SJCRH30 (cell line): ENCODE measurements around the gene TBC1D19. TPM values are rescaled to one million over a fixed set of nuclear protein-coding genes. Genes with fewer than 3 reads are reported as not detected.
"Not testable (repeated sequence)": the region's sequence is repeated elsewhere in the genome, so short reads cannot be mapped to it uniquely, and the experiment has no call there.

Experiments used
- DNase-seq, 2 experiments: peaks; one replicate each; pipeline ENCODE4 v3.0.0-alpha.2; 2015 to 2020
- H3K27ac ChIP-seq: fragments of 250-450 bp; sonication (Bioruptor Pico); 2 replicates; pipeline ENCODE4 v1.5.1; 2020; ENCODE audit warnings: mild to moderate bottlenecking, moderate library complexity
- H3K27me3 ChIP-seq: fragments of 250-450 bp; sonication (Bioruptor Pico); 2 replicates; pipeline ENCODE4 v1.5.1; 2020; ENCODE audit warnings: mild to moderate bottlenecking, moderate library complexity
- H3K36me3 ChIP-seq: fragments of 250-450 bp; sonication (Bioruptor Pico); 2 replicates; pipeline ENCODE4 v1.5.1; 2020; ENCODE audit warnings: mild to moderate bottlenecking, moderate library complexity
- H3K4me1 ChIP-seq: fragments of 250-450 bp; sonication (Bioruptor Pico); 2 replicates; pipeline ENCODE4 v1.5.1; 2020; ENCODE audit warnings: mild to moderate bottlenecking, moderate library complexity
- H3K4me3 ChIP-seq: fragments of 250-450 bp; sonication (Bioruptor Pico); 2 replicates; pipeline ENCODE4 v1.5.1; 2020; ENCODE audit warnings: mild to moderate bottlenecking, moderate library complexity
- H3K9me3 ChIP-seq: fragments of 250-450 bp; sonication (Bioruptor Pico); replicated peaks from 2 replicates; pipeline ENCODE4 v1.5.1; 2020; ENCODE audit warnings: mild to moderate bottlenecking, moderate library complexity
- total RNA-seq: library from RNA; depleted of rRNA; stranded (reverse); fragments of >200 nt; shearing (Covaris generic); gene quantifications from 2 replicates; pipeline ENCODE4 v1.2.3, GENCODE V29; 2014

TBC1D19 gene
- total RNA-seq, 1 experiment from 2014 or later: 12.5 TPM

DNA sequence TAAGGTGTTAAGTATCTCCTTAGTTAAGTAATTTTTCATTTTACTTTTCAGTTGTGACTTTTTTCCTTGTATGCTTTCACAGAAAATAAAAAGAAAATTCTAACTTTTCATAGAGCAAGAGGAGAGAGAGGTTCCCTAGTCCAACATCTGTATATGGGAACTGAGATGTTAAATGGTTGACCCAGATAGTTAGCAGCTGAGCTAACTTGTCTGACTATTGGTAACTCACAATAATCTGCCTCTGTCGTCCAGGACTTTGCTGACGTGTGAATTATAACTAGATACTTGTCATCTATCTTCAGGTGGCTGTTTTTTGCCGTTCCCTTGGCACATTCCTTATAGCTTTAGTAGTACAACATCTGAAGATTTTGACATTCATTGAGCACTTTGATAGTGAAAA lies 29.9 kb downstream of the TBC1D19 start:
- Histone ChIP-seq H3K36me3 (no peaks in the 10 kb centered on the region), H3K27ac (no peak overlapping the region), H3K4me1 (no peaks in the 10 kb centered on the region), H3K27me3 (no peaks in the 10 kb centered on the region), H3K4me3 (no peak overlapping the region), H3K9me3 (no peaks in the 10 kb centered on the region)
- DNase-seq: no peak

DNA sequence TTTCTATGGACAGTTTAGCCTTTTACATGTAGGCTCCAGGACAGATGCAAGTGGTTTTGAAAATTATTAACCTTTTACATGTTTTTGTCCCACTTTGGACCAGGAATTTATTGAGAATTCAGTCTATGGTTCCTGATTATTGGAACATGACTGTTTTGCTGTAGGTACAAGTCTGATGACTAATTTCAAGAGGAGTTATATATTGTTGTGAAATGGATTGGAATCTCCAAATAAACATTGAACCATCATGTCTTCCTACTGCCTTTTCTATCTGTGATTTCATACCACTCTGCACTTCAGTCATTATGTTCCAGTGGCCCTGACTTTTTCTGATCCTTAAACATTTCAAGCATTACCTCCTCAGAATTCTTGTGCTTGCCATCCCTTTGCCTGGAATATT lies 35.9 kb downstream of the TBC1D19 start:
- no peaks in the 10 kb centered on the region for H3K36me3 ChIP-seq
- H3K4me1 ChIP-seq: no peaks in the 10 kb centered on the region
- no peak overlapping the region for H3K27ac ChIP-seq
- H3K9me3 ChIP-seq: no peaks in the 10 kb centered on the region
- no peak overlapping the region for H3K4me3 ChIP-seq
- no peaks in the 10 kb centered on the region for H3K27me3 ChIP-seq
- no peak for DNase-seq

DNA sequence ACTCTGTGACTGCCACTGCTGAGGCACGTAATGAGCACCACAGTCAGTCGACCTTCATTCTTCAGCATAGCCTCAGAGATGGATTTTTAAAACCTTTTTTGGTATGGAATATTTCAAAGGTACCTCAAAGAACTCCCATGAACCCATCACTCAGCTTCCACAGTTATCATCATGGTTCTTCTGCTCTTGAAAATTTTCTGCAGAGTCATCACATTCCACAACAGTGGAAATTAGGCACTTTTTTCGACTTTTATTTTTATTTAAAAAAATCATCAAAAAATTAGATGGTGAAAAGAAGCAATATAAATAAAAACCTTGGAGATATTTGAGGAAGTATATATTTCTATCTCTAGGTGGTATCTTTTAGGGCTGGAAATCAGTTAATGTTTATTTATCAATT lies 37.5 kb downstream of the TBC1D19 start:
- H3K4me3 ChIP-seq: no peak overlapping the region
- H3K4me1 ChIP-seq: no peaks in the 10 kb centered on the region
- no peaks in the 10 kb centered on the region for H3K9me3 ChIP-seq
- DNase-seq: no peak
- H3K27me3 ChIP-seq: no peaks in the 10 kb centered on the region
- H3K36me3 ChIP-seq: no peaks in the 10 kb centered on the region
- no peak overlapping the region for H3K27ac ChIP-seq

DNA sequence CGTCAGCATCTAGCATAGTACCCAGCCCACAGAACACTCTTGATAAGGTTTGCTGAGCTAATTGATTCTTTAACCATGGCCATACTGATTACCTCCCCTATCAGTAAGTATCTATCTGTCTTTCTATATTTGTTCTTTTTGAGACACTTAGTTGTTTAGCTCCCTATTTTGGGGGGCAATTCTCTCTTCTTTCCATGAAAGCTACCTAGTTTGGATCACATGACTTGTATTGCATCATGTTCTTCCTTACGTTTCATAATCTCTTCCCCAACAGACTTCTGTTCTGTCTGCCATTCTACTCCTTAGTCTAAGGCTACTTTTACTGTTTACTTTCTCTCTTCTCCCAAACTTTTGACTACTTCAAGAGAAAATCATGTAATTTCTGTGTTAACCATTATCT lies 39.0 kb downstream of the TBC1D19 start:
- H3K9me3 ChIP-seq: peaks cover 5% of the 10 kb centered on the region; the same call in 1 of the 2 replicates
- H3K36me3 ChIP-seq: no peaks in the 10 kb centered on the region
- no peak overlapping the region for H3K4me3 ChIP-seq
- no peak overlapping the region for H3K27ac ChIP-seq
- no peaks in the 10 kb centered on the region for H3K27me3 ChIP-seq
- no peaks in the 10 kb centered on the region for H3K4me1 ChIP-seq
- DNase-seq: no peak

DNA sequence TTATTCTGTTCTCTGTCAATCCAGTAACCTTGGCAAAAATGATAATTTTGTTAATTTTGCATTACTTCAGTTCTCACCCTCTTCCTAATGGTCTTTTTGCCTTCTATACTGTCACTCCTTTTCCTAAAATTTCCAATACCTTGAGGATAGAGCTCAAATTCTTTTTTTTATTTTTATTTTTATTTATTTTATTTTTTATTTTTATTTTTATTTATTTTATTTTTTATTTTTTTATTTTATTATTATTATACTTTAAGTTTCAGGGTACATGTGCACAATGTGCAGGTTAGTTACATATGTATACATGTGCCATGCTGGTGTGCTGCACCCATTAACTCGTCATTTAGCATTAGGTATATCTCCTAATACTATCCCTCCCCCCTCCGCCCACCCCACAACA lies 42.8 kb downstream of the TBC1D19 start:
- H3K27ac ChIP-seq, H3K27me3 ChIP-seq, H3K4me1 ChIP-seq, H3K36me3 ChIP-seq, H3K4me3 ChIP-seq, DNase-seq, H3K9me3 ChIP-seq: not testable (repeated sequence)

DNA sequence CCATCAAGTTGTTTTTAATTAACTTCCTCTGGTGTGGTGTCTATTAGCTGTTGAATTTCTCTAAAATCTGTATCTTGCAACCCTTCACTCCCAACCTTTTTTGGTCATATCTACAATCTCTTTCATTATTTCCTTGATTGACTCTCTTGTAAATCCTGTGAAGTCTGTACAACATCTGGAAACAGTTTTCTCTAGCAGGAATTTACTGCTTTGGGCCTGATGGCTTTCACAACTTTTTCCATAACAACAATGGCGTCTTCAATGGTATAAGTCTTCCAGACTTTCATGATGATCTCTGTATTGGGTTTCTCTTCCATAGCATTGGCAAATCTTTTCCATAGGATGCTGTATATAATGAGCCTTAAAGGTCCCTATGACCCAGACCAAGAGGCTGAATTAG lies 49.0 kb downstream of the TBC1D19 start:
- peaks cover 4% of the 10 kb centered on the region; the same call in 1 of the 2 replicates for H3K9me3 ChIP-seq
- no peaks in the 10 kb centered on the region for H3K27me3 ChIP-seq
- H3K4me3 ChIP-seq: no peak overlapping the region
- H3K36me3 ChIP-seq: no peaks in the 10 kb centered on the region
- no peak overlapping the region for H3K27ac ChIP-seq
- DNase-seq: no peak
- H3K4me1 ChIP-seq: no peaks in the 10 kb centered on the region

DNA sequence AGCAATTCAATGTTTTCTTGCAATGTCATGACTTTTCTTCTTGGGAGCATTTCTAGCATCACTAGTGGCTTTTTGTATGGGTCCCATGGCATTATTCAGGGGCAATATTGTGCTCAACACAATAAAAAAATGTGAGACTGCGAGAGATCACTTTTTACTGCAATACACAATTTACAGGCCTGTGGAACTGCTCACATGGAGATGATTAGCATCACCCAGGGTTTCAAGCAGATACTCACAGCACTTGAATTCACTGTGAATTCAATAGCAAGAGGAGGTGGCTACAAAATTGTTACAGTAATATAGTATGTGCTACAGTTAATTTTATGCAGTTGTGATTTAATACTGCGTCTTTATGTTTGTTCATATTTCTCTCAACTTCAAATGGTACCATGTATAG lies 50.4 kb downstream of the TBC1D19 start:
- H3K9me3 ChIP-seq: no peaks in the 10 kb centered on the region
- H3K36me3 ChIP-seq: no peaks in the 10 kb centered on the region; the same call in 1 of the 2 replicates
- no peak for DNase-seq
- no peak overlapping the region for H3K4me3 ChIP-seq
- H3K4me1 ChIP-seq: no peaks in the 10 kb centered on the region
- H3K27ac ChIP-seq: no peak overlapping the region
- H3K27me3 ChIP-seq: no peaks in the 10 kb centered on the region

DNA sequence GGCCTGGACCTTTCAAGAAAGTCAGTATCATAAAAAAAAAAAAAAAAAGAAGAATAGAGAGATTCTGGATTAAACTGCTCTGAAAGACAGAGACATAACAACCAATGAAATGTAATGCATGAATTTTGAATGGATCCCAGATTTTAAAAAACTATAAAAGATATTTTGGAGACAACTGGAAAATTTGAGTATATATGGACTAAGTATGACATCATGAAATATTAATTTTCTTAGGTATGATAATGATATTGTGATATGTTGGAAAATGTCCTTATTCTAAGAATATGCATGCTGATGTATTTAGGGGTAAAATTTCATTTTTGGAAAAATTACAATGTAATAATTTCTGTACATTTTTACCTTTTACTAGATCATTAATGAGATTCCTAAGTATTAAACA lies 52.6 kb downstream of the TBC1D19 start:
- H3K4me1 ChIP-seq: no peaks in the 10 kb centered on the region
- H3K9me3 ChIP-seq: no peaks in the 10 kb centered on the region
- H3K36me3 ChIP-seq: peaks cover 5% of the 10 kb centered on the region; the same call in 1 of the 2 replicates
- no peak overlapping the region for H3K27ac ChIP-seq
- DNase-seq: no peak
- no peak overlapping the region for H3K4me3 ChIP-seq
- H3K27me3 ChIP-seq: no peaks in the 10 kb centered on the region

DNA sequence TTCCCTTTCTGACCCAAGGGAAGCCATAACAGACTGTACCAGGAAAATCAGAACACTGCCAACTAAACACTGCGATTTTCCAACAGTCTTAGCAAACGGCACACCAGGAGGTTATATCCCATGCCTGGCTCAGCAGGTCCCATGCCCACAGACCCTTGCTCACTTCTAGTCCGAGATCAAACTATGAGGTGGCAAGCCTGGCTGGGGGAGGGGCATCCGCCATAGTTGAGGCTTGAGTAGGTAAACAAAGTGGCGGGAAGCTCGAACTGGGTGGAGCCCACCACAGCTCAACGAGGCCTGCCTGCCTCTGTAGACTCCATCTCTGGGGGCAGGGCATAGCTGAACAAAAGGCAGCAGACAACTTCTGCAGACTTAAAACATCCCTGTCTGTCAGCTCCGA lies 56.8 kb downstream of the TBC1D19 start:
- not testable (repeated sequence) for DNase-seq, H3K4me1 ChIP-seq, H3K27ac ChIP-seq, H3K36me3 ChIP-seq, H3K9me3 ChIP-seq, H3K4me3 ChIP-seq, H3K27me3 ChIP-seq

DNA sequence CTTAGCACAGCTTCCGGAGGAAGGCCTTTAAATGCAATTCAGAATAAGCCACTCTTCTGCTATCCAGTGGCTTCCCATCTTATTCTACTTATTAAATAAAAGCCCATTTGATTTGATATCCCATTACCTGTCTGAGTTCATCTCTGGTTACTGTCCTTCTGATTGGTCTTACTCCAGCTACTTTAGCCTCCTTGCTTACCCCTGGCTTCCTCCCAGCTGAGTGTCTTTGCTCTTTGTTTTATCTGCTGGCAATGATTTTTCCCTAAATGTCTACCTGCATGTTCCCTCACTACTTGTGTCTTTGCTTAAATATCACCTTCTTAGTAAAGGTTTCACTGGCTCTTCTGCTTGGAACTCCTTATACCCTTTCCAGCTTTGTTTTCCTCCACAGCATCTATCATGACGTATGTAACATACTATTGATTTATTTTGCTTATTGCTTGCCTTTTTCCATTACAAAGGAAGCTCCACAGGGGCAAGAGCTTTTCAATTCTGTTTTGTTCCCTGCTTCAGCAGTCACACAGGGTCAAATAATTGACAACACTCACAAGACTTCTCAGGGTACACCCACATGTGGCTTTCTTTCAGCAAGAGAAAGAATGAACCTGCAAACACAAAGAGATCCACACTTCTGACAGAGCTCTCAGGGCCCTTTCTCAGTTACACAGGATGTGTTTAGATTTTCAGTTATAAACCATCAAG lies 63.8 kb downstream of the TBC1D19 start:
- Histone ChIP-seq H3K27me3 (no peaks in the 10 kb centered on the region), H3K4me1 (no peaks in the 10 kb centered on the region), H3K27ac (no peak overlapping the region), H3K36me3 (no peaks in the 10 kb centered on the region), H3K4me3 (no peak overlapping the region), H3K9me3 (peaks cover 3% of the 10 kb centered on the region)
- DNase-seq: no peak

DNA sequence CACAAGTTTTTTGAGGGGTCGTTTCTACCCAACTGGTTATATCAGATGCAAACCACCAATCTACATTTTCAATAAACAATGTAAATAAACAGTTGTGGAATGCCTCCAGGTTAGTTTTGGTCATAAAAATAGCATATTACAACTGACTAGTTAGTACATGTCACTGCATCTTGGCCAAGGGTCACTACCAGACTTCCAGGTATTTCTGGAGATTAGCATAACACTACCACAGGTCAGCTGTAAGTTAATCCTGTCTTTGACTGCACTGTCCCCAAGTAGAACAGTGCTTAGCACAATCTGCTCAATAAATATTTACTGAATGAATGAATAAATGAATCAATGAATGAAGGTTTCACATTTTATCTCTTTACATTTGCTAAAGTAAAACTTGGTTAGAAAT lies 64.4 kb downstream of the TBC1D19 start:
- Histone ChIP-seq H3K27ac (no peak overlapping the region), H3K4me3 (no peak overlapping the region), H3K4me1 (no peaks in the 10 kb centered on the region), H3K36me3 (no peaks in the 10 kb centered on the region), H3K27me3 (no peaks in the 10 kb centered on the region), H3K9me3 (peaks cover 6% of the 10 kb centered on the region)
- no peak for DNase-seq

DNA sequence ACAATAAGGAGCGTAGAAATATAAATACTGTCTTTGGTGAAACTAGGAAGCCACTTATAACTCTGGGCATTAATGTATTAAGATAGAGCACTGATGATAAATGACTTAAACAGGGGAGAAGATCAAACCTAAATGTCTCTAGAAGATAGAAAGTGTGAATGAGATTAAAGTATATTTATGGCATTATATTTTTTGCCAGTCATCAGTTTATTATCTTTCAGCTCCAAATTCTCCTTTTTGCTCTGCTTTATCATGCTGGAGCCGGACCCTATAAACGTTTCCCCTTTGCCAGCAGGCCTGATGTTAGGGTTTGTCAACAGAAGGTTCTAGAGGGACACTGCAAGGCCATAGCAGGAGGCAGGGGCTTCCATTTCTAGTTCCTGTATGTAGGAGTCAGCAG lies 76.4 kb downstream of the TBC1D19 start:
- Histone ChIP-seq H3K27me3 (no peaks in the 10 kb centered on the region), H3K4me3 (no peak overlapping the region), H3K27ac (no peak overlapping the region), H3K9me3 (peaks cover 9% of the 10 kb centered on the region; the same call in 1 of the 2 replicates), H3K4me1 (no peaks in the 10 kb centered on the region), H3K36me3 (no peaks in the 10 kb centered on the region)
- no peak for DNase-seq

DNA sequence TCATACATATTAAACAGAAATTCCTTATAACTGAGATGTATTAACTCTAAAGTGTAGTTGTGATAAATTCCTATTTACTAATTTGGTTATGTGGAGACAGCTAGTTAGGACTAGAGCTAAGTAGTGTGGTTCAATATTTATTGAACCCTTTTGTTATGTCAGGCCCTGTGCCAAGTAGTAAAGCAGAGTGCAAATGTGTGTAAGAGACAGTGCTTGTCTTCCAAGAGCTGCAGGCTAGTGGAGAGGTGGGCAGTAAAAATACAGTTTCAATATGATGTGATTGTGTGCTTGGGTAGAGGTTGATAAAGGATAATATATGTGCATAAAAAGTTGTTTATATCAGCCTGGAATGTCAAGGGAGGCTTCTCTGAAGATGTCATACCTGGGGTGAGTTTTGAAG lies 80.0 kb downstream of the TBC1D19 start:
- no peak for DNase-seq
- Histone ChIP-seq H3K27ac (no peak overlapping the region), H3K9me3 (no peaks in the 10 kb centered on the region; the same call in 1 of the 2 replicates), H3K4me1 (no peaks in the 10 kb centered on the region), H3K36me3 (no peaks in the 10 kb centered on the region), H3K4me3 (no peak overlapping the region), H3K27me3 (no peaks in the 10 kb centered on the region)

DNA sequence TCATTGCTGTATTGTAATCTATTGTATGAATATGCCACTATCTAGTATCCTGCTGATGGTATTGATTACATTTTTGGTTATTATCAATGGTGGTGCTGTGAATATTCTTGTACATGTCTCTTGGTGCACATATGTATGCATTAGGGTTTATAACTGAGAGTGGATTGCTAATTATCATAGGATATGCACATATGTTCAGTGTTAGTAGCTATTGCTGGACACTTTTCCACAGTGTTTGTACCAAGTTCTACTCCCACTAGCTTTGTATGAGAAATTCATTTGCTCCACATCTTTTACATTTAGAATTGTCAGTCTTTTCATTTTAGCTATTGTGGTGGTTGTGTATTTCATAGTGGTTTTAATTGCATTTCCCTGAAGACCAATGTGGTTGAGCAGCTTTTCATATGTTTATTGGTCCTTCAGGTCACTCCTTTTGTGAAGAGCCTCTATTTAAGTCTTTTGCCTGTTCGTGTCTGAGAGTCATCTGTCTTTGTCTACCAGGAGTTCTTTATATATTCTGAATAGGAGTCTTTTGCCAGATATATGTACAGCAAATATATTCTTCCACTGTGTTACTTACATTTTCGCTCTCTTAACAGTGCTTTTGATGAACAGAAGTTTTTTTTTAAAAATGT lies 87.1 kb downstream of the TBC1D19 start:
- Histone ChIP-seq H3K27me3 (no peaks in the 10 kb centered on the region), H3K9me3 (no peaks in the 10 kb centered on the region; the same call in 1 of the 2 replicates), H3K36me3 (peaks cover 3% of the 10 kb centered on the region; the same call in 1 of the 2 replicates), H3K4me3 (no peak overlapping the region), H3K27ac (no peak overlapping the region), H3K4me1 (no peaks in the 10 kb centered on the region)
- DNase-seq: no peak

DNA sequence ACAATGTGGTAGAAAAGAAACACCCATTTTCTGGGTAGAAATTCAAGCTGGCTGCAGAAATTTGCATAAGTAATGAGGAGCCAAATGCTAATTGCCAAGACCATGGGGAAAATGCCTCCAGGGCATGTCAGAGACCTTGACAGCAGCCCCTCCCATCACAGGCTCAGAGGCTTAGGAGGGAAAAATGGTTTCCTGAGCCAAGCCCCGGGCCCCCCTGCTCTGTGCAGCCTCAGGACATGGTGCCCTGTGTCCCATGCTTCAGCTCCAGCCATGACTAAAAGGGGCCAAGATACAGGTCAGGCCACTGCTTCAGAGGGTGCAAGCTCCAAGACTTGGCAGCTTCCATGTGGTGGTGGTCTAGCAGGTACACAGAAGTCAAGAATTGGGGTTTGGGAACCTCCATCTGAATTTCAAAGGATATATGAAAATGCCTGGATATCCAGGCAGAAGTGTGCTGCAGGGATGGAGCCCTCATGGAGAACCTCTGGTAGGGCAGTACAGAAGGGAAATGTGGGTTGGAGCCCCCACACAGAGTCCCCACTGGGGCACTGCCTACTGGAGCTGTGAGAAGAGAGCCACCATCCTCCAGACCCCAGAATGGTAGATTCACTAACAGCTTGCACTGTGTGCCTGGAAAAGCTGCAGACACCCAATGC lies 95.3 kb downstream of the TBC1D19 start:
- H3K9me3 ChIP-seq, H3K27ac ChIP-seq, H3K4me3 ChIP-seq, H3K27me3 ChIP-seq, H3K4me1 ChIP-seq, H3K36me3 ChIP-seq, DNase-seq: not testable (repeated sequence)
